Measurements from ENCODE around the gene RBL1. TPM values are rescaled to one million over a fixed set of nuclear protein-coding genes. Genes with fewer than 3 reads are reported as not detected.
"Not testable (repeated sequence)": the region's sequence is repeated elsewhere in the genome, so short reads cannot be mapped to it uniquely, and the experiment has no call there.

RBL1 gene
- total RNA-seq, 2 donors from 2014 or later, result 2.5 to 17.1 TPM

DNA sequence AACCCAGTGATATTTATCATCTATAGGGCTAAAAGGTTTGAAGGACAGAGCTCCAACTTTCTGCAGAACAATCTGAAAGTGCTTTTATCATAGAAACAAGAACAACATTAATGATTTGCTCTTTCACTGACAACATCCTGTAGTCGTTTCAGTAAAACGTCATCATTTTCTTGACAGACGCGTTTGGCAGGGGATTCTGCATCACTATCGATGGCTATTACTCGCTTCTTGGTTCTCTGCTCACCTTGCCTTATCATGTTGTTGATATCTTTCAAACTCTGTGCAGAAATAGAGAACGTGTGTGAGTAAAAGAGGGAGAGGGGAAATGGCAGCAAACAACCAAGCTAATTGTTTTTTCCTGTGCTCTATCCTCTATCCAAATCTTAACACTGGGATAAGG lies 97.1 kb downstream of the RBL1 start:
- DNase-seq (ENCODE audit: low spot score) (no peak), ATAC-seq (ENCODE audit: insufficient number of reproducible peaks, low FRiP score, low read depth) (no peak)
- no peak for TF ChIP-seq CTCF (IDR thresholded peaks at IDR 0.05)
- Histone ChIP-seq H3K9me3 (no peaks in the 10 kb centered on the region), H3K27me3 (replicated peaks; ENCODE audit: insufficient read depth) (no peaks in the 10 kb centered on the region), H3K4me3 (no peak overlapping the region), H3K36me3 (no peaks in the 10 kb centered on the region), H3K4me1 (ENCODE audit: control insufficient read depth in 1 of 2, low read depth in 2 of 2) (no peaks in the 10 kb centered on the region), H3K27ac (no peak overlapping the region)

DNA sequence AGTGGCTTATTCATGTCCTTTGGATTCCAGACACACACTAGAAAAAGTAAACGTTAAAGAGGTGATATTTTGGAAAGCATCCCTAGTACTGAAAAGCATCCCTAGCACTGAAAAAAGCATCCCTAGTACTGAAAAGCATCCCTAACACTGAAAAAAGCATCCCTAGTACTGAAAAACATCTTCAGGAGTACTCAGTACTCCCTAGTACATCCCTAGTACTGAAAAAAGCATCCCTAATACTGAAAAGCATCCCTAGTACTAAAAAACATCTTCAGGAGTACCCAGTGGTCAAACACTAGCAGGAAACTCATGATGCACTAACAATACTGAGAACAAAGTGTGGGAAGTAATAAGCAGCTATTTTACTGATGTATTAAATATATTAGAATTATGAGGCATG lies 98.7 kb downstream of the RBL1 start:
- ATAC-seq (ENCODE audit: insufficient number of reproducible peaks, low FRiP score, low read depth), result no peak
- no peak overlapping the region for H3K27ac ChIP-seq

DNA sequence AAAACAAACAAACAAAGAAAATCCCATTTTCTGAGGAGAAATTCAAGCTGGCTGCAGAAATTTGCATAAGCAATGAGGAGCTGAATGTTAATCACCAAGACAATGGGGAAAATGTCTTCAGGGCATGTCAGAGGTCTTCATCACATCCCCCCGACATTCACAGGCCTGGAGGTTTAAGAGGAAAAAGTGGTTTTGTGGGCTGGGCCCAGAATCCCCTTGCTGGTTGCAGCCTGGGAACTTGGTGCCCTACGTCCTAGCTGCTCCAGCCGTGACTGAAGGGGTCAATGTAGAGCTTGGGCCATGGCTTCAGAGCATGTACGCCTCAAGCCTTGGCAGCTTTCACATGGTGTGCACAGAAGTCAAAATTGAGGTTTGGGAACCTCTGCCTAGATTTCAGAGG lies 101.6 kb downstream of the RBL1 start:
- DNase-seq (ENCODE audit: low spot score); H3K27ac ChIP-seq: not testable (repeated sequence)

More for the DNA sequence above, 98.7 kb downstream of the RBL1 start:
- Histone ChIP-seq H3K4me3 (no peak overlapping the region), H3K4me1 (ENCODE audit: control insufficient read depth in 1 of 2, low read depth in 2 of 2) (no peaks in the 10 kb centered on the region), H3K36me3 (no peaks in the 10 kb centered on the region), H3K9me3 (no peaks in the 10 kb centered on the region), H3K27me3 (replicated peaks; ENCODE audit: insufficient read depth) (no peaks in the 10 kb centered on the region)
- no peak for TF ChIP-seq CTCF (IDR thresholded peaks at IDR 0.05)
- DNase-seq (ENCODE audit: low spot score), result no peak

DNA sequence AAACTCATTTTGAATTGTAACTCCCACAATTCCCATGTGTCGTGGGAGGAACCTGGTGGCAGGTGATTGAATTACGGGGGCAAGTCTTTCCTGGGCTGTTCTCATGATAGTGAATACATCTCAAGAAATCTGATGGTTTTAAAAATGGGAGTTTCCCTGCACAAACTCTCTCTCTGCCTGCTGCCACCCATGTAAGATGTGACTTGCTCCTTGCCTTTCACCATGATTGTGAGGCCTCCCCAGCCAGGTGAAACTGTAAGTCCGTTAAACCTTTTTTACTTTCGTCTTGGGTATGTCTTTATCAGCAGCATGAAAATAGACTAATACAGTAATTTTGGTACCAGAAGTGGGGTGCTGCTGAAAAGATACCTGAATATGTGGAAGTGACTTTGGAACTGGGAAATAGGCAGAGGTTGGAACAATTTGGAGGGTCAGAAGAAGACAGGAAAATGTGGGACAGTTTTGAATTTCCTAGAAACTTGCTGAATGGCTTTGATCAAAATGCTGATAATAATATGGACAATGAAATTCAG lies 102.9 kb downstream of the RBL1 start:
- Histone ChIP-seq H3K4me3 (no peak overlapping the region), H3K4me1 (ENCODE audit: control insufficient read depth in 1 of 2, low read depth in 2 of 2) (no peaks in the 10 kb centered on the region), H3K27me3 (replicated peaks; ENCODE audit: insufficient read depth) (no peaks in the 10 kb centered on the region), H3K9me3 (no peaks in the 10 kb centered on the region), H3K27ac (no peak overlapping the region), H3K36me3 (no peaks in the 10 kb centered on the region)
- TF ChIP-seq CTCF (IDR thresholded peaks at IDR 0.05), result no peak
- no peak for DNase-seq (ENCODE audit: low spot score)
- ATAC-seq (ENCODE audit: insufficient number of reproducible peaks, low FRiP score, low read depth), result no peak

More for the DNA sequence above, 101.6 kb downstream of the RBL1 start:
- ATAC-seq (ENCODE audit: insufficient number of reproducible peaks, low FRiP score, low read depth); H3K4me1 ChIP-seq (ENCODE audit: control insufficient read depth in 1 of 2, low read depth in 2 of 2); H3K4me3 ChIP-seq; H3K9me3 ChIP-seq; H3K36me3 ChIP-seq; H3K27me3 ChIP-seq (replicated peaks; ENCODE audit: insufficient read depth): not testable (repeated sequence)

DNA sequence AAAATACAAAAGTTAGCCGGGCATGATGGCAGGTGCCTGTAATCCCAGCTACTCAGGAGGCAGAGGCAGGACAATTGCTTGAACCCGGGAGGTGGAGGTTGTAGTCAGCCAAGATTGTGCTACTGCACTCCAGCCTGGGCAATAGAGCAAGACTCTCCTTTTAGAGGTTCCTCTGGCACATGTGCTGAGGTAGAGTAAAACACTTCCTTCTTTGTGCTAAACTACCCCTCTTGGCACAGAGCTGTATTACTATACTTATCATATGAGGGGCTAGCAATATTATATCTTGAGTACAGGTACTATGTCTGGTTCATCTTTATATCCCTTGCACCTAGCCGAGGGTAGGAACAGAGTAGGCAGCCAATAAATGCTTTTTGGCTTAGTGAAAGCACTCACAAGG lies 104.1 kb downstream of the RBL1 start:
- ATAC-seq (ENCODE audit: insufficient number of reproducible peaks, low FRiP score, low read depth), result no peak
- Histone ChIP-seq H3K27me3 (replicated peaks; ENCODE audit: insufficient read depth) (no peaks in the 10 kb centered on the region), H3K9me3 (no peaks in the 10 kb centered on the region), H3K4me1 (ENCODE audit: control insufficient read depth in 1 of 2, low read depth in 2 of 2) (no peaks in the 10 kb centered on the region), H3K36me3 (no peaks in the 10 kb centered on the region), H3K4me3 (no peak overlapping the region), H3K27ac (no peak overlapping the region)
- TF ChIP-seq CTCF (IDR thresholded peaks at IDR 0.05), result no peak
- DNase-seq (ENCODE audit: low spot score), result no peak

DNA sequence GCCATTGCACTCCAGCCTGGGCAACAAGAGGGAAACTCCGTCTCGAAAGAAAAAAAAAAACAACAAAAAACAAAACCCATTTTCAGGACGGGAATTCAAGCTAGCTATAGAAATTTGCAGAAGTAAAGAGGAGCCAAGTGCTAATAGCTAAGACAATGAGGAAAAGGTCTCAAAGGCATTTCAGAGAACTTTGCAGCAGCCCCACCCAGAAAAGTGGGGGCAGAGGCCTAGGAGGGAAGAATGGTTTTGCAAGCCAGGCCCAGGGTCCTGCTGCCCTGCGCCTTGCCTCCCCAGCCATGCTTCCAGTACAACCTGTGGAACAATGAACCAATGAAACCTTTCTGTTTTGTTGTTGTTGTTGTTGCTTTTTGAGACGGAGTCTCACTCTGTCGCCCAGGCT lies 106.0 kb downstream of the RBL1 start:
- ATAC-seq (ENCODE audit: insufficient number of reproducible peaks, low FRiP score, low read depth), result no peak
- H3K4me3 ChIP-seq, result no peak overlapping the region
- no peaks in the 10 kb centered on the region for H3K36me3 ChIP-seq
- no peaks in the 10 kb centered on the region for H3K9me3 ChIP-seq
- no peak overlapping the region for H3K27ac ChIP-seq
- TF ChIP-seq CTCF (IDR thresholded peaks at IDR 0.05), result no peak
- DNase-seq (ENCODE audit: low spot score), result no peak
- H3K4me1 ChIP-seq (ENCODE audit: control insufficient read depth in 1 of 2, low read depth in 2 of 2), result no peaks in the 10 kb centered on the region
- no peaks in the 10 kb centered on the region for H3K27me3 ChIP-seq (replicated peaks; ENCODE audit: insufficient read depth)
